ENCODE measurements around the gene TMEM164. TPM values are rescaled to one million over a fixed set of nuclear protein-coding genes. Genes with fewer than 3 reads are reported as not detected.

Gene TMEM164
- total RNA-seq, 1 donor from 2014 or later: 76.3 TPM

- Mint-ChIP-seq H3K27ac (no peak overlapping the region), H3K4me3 (no peak overlapping the region), H3K4me1 (ENCODE audit: unreplicated experiment) (peaks cover 45% of the 10 kb centered on the region), H3K27me3 (no peaks in the 10 kb centered on the region), H3K36me3 (peaks cover 19% of the 10 kb centered on the region), H3K9me3 (no peaks in the 10 kb centered on the region)
- no peak for DNase-seq (ENCODE audit: extremely low spot score, unreplicated experiment)
- no peak for TF ChIP-seq CTCF (conservative IDR thresholded peaks at IDR 0.05)
These were observed 46.2 kb downstream of the TMEM164 start for GRCh38 chrX:110049096-110049495.

- DNase-seq (ENCODE audit: extremely low spot score, unreplicated experiment): no peak
- TF ChIP-seq CTCF (conservative IDR thresholded peaks at IDR 0.05): no peak
- Mint-ChIP-seq H3K4me1 (ENCODE audit: unreplicated experiment) (peaks cover 37% of the 10 kb centered on the region), H3K9me3 (no peaks in the 10 kb centered on the region), H3K36me3 (peaks cover 25% of the 10 kb centered on the region), H3K27ac (no peak overlapping the region), H3K4me3 (no peak overlapping the region), H3K27me3 (no peaks in the 10 kb centered on the region)
These were observed 47.5 kb downstream of the TMEM164 start for GRCh38 chrX:110050386-110050785.

GRCh38 chrX:110050901-110051300 lies 48.0 kb downstream of the TMEM164 start:
- H3K4me3 Mint-ChIP-seq: no peak overlapping the region
- H3K36me3 Mint-ChIP-seq: peaks cover 30% of the 10 kb centered on the region
- no peak for TF ChIP-seq CTCF (conservative IDR thresholded peaks at IDR 0.05)
- H3K27ac Mint-ChIP-seq: no peak overlapping the region
- no peak for DNase-seq (ENCODE audit: extremely low spot score, unreplicated experiment)
- no peaks in the 10 kb centered on the region for H3K9me3 Mint-ChIP-seq
- no peaks in the 10 kb centered on the region for H3K27me3 Mint-ChIP-seq
- peaks cover 31% of the 10 kb centered on the region for H3K4me1 Mint-ChIP-seq (ENCODE audit: unreplicated experiment)

GRCh38 chrX:110051559-110051958 lies 48.6 kb downstream of the TMEM164 start:
- DNase-seq (ENCODE audit: extremely low spot score, unreplicated experiment): no peak
- no peaks in the 10 kb centered on the region for H3K9me3 Mint-ChIP-seq
- H3K4me3 Mint-ChIP-seq: no peak overlapping the region
- no peaks in the 10 kb centered on the region for H3K27me3 Mint-ChIP-seq
- TF ChIP-seq CTCF (conservative IDR thresholded peaks at IDR 0.05): no peak
- peaks cover 30% of the 10 kb centered on the region for H3K36me3 Mint-ChIP-seq
- H3K27ac Mint-ChIP-seq: no peak overlapping the region
- H3K4me1 Mint-ChIP-seq (ENCODE audit: unreplicated experiment): peaks cover 26% of the 10 kb centered on the region

- H3K4me1 Mint-ChIP-seq (ENCODE audit: unreplicated experiment): peaks cover 25% of the 10 kb centered on the region
- H3K27ac Mint-ChIP-seq: no peak overlapping the region
- DNase-seq (ENCODE audit: extremely low spot score, unreplicated experiment): no peak
- no peaks in the 10 kb centered on the region for H3K9me3 Mint-ChIP-seq
- H3K36me3 Mint-ChIP-seq: peaks cover 30% of the 10 kb centered on the region
- no peaks in the 10 kb centered on the region for H3K27me3 Mint-ChIP-seq
- no peak for TF ChIP-seq CTCF (conservative IDR thresholded peaks at IDR 0.05)
- no peak overlapping the region for H3K4me3 Mint-ChIP-seq
These were observed 49.4 kb downstream of the TMEM164 start for GRCh38 chrX:110052303-110052702.

- Mint-ChIP-seq H3K4me1 (ENCODE audit: unreplicated experiment) (peaks cover 14% of the 10 kb centered on the region), H3K9me3 (no peaks in the 10 kb centered on the region), H3K27ac (no peak overlapping the region), H3K36me3 (peaks cover 30% of the 10 kb centered on the region), H3K27me3 (no peaks in the 10 kb centered on the region), H3K4me3 (no peak overlapping the region)
- DNase-seq (ENCODE audit: extremely low spot score, unreplicated experiment): no peak
- no peak for TF ChIP-seq CTCF (conservative IDR thresholded peaks at IDR 0.05)
These were observed 50.5 kb downstream of the TMEM164 start for GRCh38 chrX:110053453-110053852.

Measured in type B pancreatic cell (in vitro differentiated cells).